GM12878 (cell line): ENCODE data around the gene RASAL1. TPM values are rescaled to one million over a fixed set of nuclear protein-coding genes. Genes with fewer than 3 reads are reported as not detected.

Experiments
- BCL11A ChIP-seq: IDR thresholded peaks from 2 replicates; pipeline ENCODE4 v1.6.1; 2011; ENCODE audit warnings: low read depth, low read length
- CBX5 ChIP-seq: sonication (generic); IDR thresholded peaks from 2 replicates; pipeline ENCODE4 v1.6.1; 2016; ENCODE audit warnings: low read depth, moderate library complexity, mild to moderate bottlenecking, inconsistent platforms
- E2F8 ChIP-seq: fragments of 450-650 bp; IDR thresholded peaks from 2 replicates; pipeline ENCODE4 v1.6.1; 2018; ENCODE audit warnings: mild to moderate bottlenecking, low read depth, moderate library complexity; ENCODE audit not compliant: partially characterized antibody
- IKZF2 ChIP-seq, 2 experiments: fragments of 450-650 bp; IDR thresholded peaks; 2 replicates each; pipeline ENCODE4 v1.6.1; 2017; ENCODE audit warnings: mild to moderate bottlenecking in 2 of 2, moderate library complexity in 2 of 2
- MAX ChIP-seq: IDR thresholded peaks from 2 replicates; pipeline ENCODE4 v1.6.1; 2012; ENCODE audit warnings: low read depth, low read length, improper control_type of control experiment
- NFIC ChIP-seq: IDR thresholded peaks from 2 replicates; pipeline ENCODE4 v1.6.1; 2012; ENCODE audit warnings: low read depth, mild to moderate bottlenecking, inconsistent platforms, low read length, moderate library complexity
- SIX5 ChIP-seq: IDR thresholded peaks from 2 replicates; pipeline ENCODE4 v1.6.1; 2011; ENCODE audit warnings: mild to moderate bottlenecking, low read depth, low read length, moderate library complexity; ENCODE audit not compliant: severe bottlenecking
- TBL1XR1 ChIP-seq: IDR thresholded peaks from 2 replicates; pipeline ENCODE4 v1.6.1; 2012; ENCODE audit warnings: low read depth, low read length, improper control_type of control experiment
- ZBTB33 ChIP-seq: fragments of 450-650 bp; IDR thresholded peaks from 2 replicates; pipeline ENCODE4 v1.6.1; 2017; ENCODE audit warnings: mild to moderate bottlenecking
- polyA plus RNA-seq, 11 experiments: library from polyadenylated mRNA; depleted of rRNA in 4 of 11; unstranded in 6 of 11; stranded (reverse) in 5 of 11; fragments of >200 nt; fragmentation: Nextera tagmentation in 4 of 11; fragmentation: Illumina TruSeq in 1 of 11; extraction: Ambion mirVana in 4 of 11; extraction: Trizol in 1 of 11; gene quantifications; 1 replicate in 1 of 11; 2 replicates in 10 of 11; pipeline versions ENCODE4 v1.2.1 to v1.2.3, GENCODE V29; 2011 to 2016; ENCODE audit warnings: inconsistent platforms in 2 of 11, missing spikeins in 2 of 11, low read depth in 1 of 11
- total RNA-seq, 4 experiments: library from RNA; depleted of rRNA in 3 of 4; stranded (reverse); fragments of >200 nt in 3 of 4; fragmentation: Illumina TruSeq in 1 of 4; extraction: Trizol in 1 of 4; gene quantifications; 2 replicates each; pipeline versions ENCODE4 v1.2.1 to v1.2.3, GENCODE V29; 2013 to 2021

Gene RASAL1
- total and polyA plus RNA-seq, 10 of the 15 experiments (the other 5 are each of a cell fraction or from before 2014, with no cell fraction given), result 0.12 to 1.0 (median 0.52) TPM; not detected in 6

- no peak for TF ChIP-seq NFIC
- no peak for TF ChIP-seq BCL11A
- TF ChIP-seq SIX5, result no peak
- TF ChIP-seq MAX, result no peak
- TF ChIP-seq CBX5, result no peak
- no peak for TF ChIP-seq E2F8
- TF ChIP-seq IKZF2 (IDR thresholded peaks at IDR 0.05), result peak in 1 of 2 experiments; percentile 11; a peak in 2 of 4 replicates
- TF ChIP-seq TBL1XR1, result no peak
- no peak for TF ChIP-seq ZBTB33
Measured at GRCh38 chr12:113173081-113173698, 37.6 kb upstream of the RASAL1 start (continued).
